ENCODE data around the gene WWOX. TPM values are rescaled to one million over a fixed set of nuclear protein-coding genes. Genes with fewer than 3 reads are reported as not detected.

Gene WWOX
- total and polyA plus RNA-seq, 2 donors (not counting 3 experiments of a cell fraction or from before 2014, with no cell fraction given) = 6.2 to 12.5 TPM

DNA sequence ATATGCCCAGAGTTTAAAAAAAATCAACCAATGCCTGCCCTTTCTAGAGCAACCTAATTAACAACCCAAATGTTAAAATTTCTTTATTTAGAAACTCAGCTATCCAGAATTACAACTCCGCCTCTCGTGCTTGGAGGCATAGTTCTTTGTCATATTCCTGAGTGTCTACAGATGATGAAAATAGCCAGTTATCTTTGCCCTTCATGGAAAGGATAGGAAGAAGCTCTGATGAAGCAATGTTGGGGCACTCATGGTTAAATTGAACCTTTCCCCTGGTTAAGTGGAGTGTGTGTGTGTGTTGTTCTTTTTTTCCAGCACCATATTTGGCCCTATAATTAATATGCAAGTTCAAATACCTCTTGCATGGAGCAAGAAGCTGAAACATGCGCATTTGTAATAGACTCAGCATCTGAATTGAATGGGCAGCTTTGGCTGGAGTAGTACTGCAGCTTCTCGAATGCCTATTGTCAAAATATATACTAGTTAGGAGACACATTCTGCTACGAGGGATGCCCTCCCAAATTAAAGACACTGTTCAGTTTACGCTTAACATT is 506.2 kb downstream of the WWOX start:
- Histone ChIP-seq H3K4me1 (ENCODE audit: control insufficient read depth, extremely low read depth, insufficient read depth, low read length) (no peaks in the 10 kb centered on the region), H3K27me3 (ENCODE audit: control insufficient read depth in 2 of 2, insufficient read depth in 2 of 2, low read length in 2 of 2) (no peaks in the 10 kb centered on the region), H2AFZ (ENCODE audit: low read depth, low read length) (no peak overlapping the region), H3K9me1 (replicated peaks; ENCODE audit: control insufficient read depth, extremely low read depth, insufficient read depth, low read length) (no peaks in the 10 kb centered on the region), H3K79me2 (ENCODE audit: control insufficient read depth, insufficient read depth, low read length) (no peaks in the 10 kb centered on the region), H3K36me3 (ENCODE audit: control insufficient read depth in 2 of 2, extremely low read depth in 1 of 2, insufficient read depth in 2 of 2, low read length in 2 of 2) (no peaks in the 10 kb centered on the region), H3K4me2 (ENCODE audit: insufficient read depth, low read length) (no peak overlapping the region), H3K9ac (replicated peaks; ENCODE audit: extremely low read depth, insufficient read depth, low read length) (no peak overlapping the region), H4K20me1 (replicated peaks; ENCODE audit: control insufficient read depth, extremely low read depth, insufficient read depth, low read length) (no peaks in the 10 kb centered on the region), H3K27ac (ENCODE audit: insufficient read depth, low read depth, low read length) (no peak overlapping the region), H3K9me3 (replicated peaks; ENCODE audit: control insufficient read depth, insufficient read depth, low read length) (no peaks in the 10 kb centered on the region), H3K4me3 (replicated peaks in 1 of 3; ENCODE audit: insufficient read depth in 1 of 3, low read depth in 1 of 3, low read length in 3 of 3) (no peak overlapping the region)
- CTCF ChIA-PET = no interaction called here
- intact Hi-C loops (cut with micrococcal nuclease) = no loop called here
- TF ChIP-seq, protein P1, sequence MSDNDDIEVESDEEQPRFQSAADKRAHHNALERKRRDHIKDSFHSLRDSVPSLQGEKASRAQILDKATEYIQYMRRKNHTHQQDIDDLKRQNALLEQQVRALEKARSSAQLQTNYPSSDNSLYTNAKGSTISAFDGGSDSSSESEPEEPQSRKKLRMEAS (IDR thresholded peaks at IDR 0.05; ENCODE audit: insufficient read depth, insufficient read length) = no peak
- TF ChIP-seq FOS (IDR thresholded peaks at IDR 0.05; ENCODE audit: borderline replicate concordance, insufficient read depth, low read length) = no peak
- no peak for TF ChIP-seq POLR2A (IDR thresholded peaks at IDR 0.05; ENCODE audit: low read depth, low read length)
- TF ChIP-seq POLR2AphosphoS5 (IDR thresholded peaks at IDR 0.05; ENCODE audit: insufficient read depth, low read depth, low read length) = no peak
- TF ChIP-seq CTCF (IDR thresholded peaks at IDR 0.05; ENCODE audit: extremely low read depth in 1 of 2, insufficient read depth in 1 of 2, low read depth in 1 of 2, low read length in 2 of 2) = no peak
- TF ChIP-seq GATA2 (IDR thresholded peaks at IDR 0.05; ENCODE audit: insufficient read depth, insufficient read length, low read depth, low read length) = no peak
- TF ChIP-seq EZH2 (IDR thresholded peaks at IDR 0.05; ENCODE audit: borderline replicate concordance, low read depth, low read length, severe bottlenecking) = no peak
- TF ChIP-seq MYC (IDR thresholded peaks at IDR 0.05; ENCODE audit: low read depth, low read length) = no peak
- TF ChIP-seq JUN (IDR thresholded peaks at IDR 0.05; ENCODE audit: borderline replicate concordance, insufficient read depth, insufficient read length, low read depth) = no peak
- FAIRE-seq (no peak), DNase-seq (ENCODE audit: low read depth, low spot score) (no peak)
- POLR2A ChIA-PET = no interaction called here
- dilution Hi-C loops (cut with MboI; ENCODE audit: extremely low pct_ligation_motif_present, low sequenced_read_pairs) = no loop called here
- BruUV-seq (replicated peaks) = no TSS peak
